H54 (cell line): ENCODE results near the gene PLAGL1.

Source experiments
- DNase-seq: peaks from one replicate; pipeline ENCODE4 v3.0.0; 2011; ENCODE audit warnings: low spot score, mixed read lengths; ENCODE audit not compliant: insufficient read length
- FAIRE-seq: peaks from 3 replicates; lab custom pipeline; 2011; peaks lifted over from hg19 to GRCh38; lab: Jason Lieb, UNC
- POLR2A ChIP-seq: IDR thresholded peaks from 2 replicates; pipeline ENCODE4 v1.6.1; 2011; ENCODE audit warnings: low read depth, mild to moderate bottlenecking, low read length

Gene PLAGL1

GRCh38 chr6:143965503-143966171 is 42.4 kb downstream of the PLAGL1 start:
- TF ChIP-seq POLR2A, result no peak
- DNase-seq (peak; percentile 4), FAIRE-seq (peak; percentile 23)

GRCh38 chr6:143964674-143965081 is 43.4 kb downstream of the PLAGL1 start:
- no peak for TF ChIP-seq POLR2A
- no peak for FAIRE-seq
- no peak for DNase-seq

- no peak for FAIRE-seq
- no peak for TF ChIP-seq POLR2A
Observed at GRCh38 chr6:143963158-143963919, 44.7 kb downstream of the PLAGL1 start.

GRCh38 chr6:143961886-143962878 is 45.9 kb downstream of the PLAGL1 start:
- FAIRE-seq (no peak), DNase-seq (no peak)
- no peak for TF ChIP-seq POLR2A

More at GRCh38 chr6:143963158-143963919, 44.7 kb downstream of the PLAGL1 start:
- DNase-seq, result no peak

- no peak for FAIRE-seq
- TF ChIP-seq POLR2A, result no peak
- DNase-seq, result no peak
Observed at GRCh38 chr6:143961066-143961465, 47.0 kb downstream of the PLAGL1 start.

GRCh38 chr6:143959927-143960326 is 48.1 kb downstream of the PLAGL1 start:
- DNase-seq (no peak), FAIRE-seq (no peak)
- TF ChIP-seq POLR2A, result no peak

- no peak for DNase-seq
- TF ChIP-seq POLR2A, result no peak
- FAIRE-seq, result no peak
Observed at GRCh38 chr6:143958839-143959399, 49.1 kb downstream of the PLAGL1 start.

GRCh38 chr6:143957679-143958274 is 50.3 kb downstream of the PLAGL1 start:
- no peak for TF ChIP-seq POLR2A
- DNase-seq (no peak), FAIRE-seq (no peak)

GRCh38 chr6:143955971-143956370 is 52.1 kb downstream of the PLAGL1 start:
- TF ChIP-seq POLR2A, result no peak

GRCh38 chr6:143953922-143954321 is 54.1 kb downstream of the PLAGL1 start:
- FAIRE-seq (no peak), DNase-seq (no peak)
- no peak for TF ChIP-seq POLR2A

More at GRCh38 chr6:143955971-143956370, 52.1 kb downstream of the PLAGL1 start:
- FAIRE-seq (no peak), DNase-seq (no peak)

GRCh38 chr6:143952947-143953701 is 54.9 kb downstream of the PLAGL1 start:
- TF ChIP-seq POLR2A, result no peak
- FAIRE-seq (no peak), DNase-seq (no peak)

- FAIRE-seq (no peak), DNase-seq (no peak)
- TF ChIP-seq POLR2A, result no peak
Observed at GRCh38 chr6:143952060-143952778, 55.8 kb downstream of the PLAGL1 start.
